PC-3 (cell line): ENCODE data around the gene SAMD8.
"Not testable (repeated sequence)": the region's sequence is repeated elsewhere in the genome, so short reads cannot be mapped to it uniquely, and the experiment has no call there.

ENCODE experiments used
- CTCF ChIP-seq: fragments of 300-600 bp; sonication (generic); conservative IDR thresholded peaks from 2 replicates; pipeline ENCODE4 v1.5.1; 2017; ENCODE audit warnings: antibody characterized with exemption, low read depth, mild to moderate bottlenecking, low read length
- EZH2 ChIP-seq: fragments of 300-600 bp; sonication (generic); IDR thresholded peaks from one replicate; pipeline ENCODE4 v1.6.1; 2017; ENCODE audit warnings: antibody characterized with exemption, mild to moderate bottlenecking, low read length; ENCODE audit not compliant: unreplicated experiment
- EZH2phosphoT487 ChIP-seq: fragments of 300-600 bp; sonication (generic); IDR thresholded peaks from 2 replicates; pipeline ENCODE4 v1.6.1; 2018; ENCODE audit warnings: mild to moderate bottlenecking, antibody characterized with exemption, low read length, borderline replicate concordance

- TF ChIP-seq CTCF, EZH2, EZH2phosphoT487: not testable (repeated sequence)
Measured at GRCh38 chr10:75133701-75134100, 22.2 kb downstream of the SAMD8 start.
